Nucleus accumbens (tissue), 56 donors: Measurements from ENCODE around the gene FBXW8.

Experiments
- DNase-seq, 56 donors: peaks; one replicate each; lab custom pipeline; 2025; lab: John Stamatoyannopoulos, UW

FBXW8 gene

DNA sequence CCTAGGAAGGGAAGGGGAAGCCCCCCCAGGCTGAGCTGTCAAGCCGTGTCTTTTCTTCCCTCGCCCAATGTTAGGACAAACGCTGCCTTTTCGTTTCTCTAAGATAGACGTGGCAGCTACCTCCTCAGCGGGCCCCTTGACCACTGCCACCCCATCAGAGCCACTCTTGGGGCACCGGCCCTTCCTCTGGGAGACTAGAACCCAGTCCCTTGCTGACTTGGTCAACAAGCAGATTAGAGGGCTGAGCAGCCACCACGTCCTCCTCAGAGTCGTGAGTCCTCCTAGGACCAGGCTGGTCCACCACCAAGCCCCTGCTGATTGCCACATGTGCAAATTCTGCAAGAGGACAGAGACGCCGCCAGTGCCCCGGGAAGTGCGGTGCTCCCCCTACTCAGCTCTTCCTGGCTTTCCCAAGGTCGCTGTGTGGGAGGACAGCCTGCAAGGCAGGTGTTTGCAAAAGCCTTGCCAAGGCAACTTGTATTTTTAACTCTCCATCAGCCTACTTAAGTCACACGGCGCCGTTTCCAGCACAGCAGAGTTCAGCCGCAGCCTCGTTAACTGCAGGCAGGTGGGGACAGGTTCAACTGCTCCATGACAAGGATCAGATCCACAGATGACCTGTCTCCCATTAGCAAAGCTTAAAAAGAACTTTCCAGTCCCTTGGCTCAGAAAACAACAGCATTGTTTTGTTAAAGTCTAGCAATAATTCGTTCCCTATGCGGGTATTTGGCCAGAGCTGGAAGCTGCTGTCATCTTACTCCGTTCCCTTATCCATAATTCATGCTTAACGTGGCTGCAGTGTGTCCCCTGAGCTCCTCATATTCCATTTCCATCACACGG, 122.9 kb downstream of the FBXW8 start:
- DNase-seq: peak in 21 of 56 donors; percentile 7 to 73 (median 38)

DNA sequence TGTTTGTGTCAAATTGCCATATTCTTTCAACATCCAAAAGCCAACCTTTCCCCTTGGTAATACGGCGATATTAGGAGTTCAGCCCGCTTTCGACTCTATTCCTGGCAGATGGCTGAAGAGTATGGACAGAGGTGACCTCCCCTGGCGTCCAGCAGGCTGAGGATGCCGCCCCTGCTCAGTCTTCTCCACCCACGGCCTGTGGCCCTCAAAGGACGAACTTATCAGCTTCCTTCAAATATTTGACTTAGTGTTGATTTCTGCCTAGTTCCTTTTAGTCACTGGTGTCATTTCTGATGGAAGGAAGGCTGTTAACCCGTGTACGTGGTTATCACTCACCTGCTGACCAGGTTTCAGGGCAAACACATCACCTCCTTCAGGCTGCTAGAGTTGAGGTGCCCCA, 123.5 kb downstream of the FBXW8 start:
- no peak for DNase-seq

DNA sequence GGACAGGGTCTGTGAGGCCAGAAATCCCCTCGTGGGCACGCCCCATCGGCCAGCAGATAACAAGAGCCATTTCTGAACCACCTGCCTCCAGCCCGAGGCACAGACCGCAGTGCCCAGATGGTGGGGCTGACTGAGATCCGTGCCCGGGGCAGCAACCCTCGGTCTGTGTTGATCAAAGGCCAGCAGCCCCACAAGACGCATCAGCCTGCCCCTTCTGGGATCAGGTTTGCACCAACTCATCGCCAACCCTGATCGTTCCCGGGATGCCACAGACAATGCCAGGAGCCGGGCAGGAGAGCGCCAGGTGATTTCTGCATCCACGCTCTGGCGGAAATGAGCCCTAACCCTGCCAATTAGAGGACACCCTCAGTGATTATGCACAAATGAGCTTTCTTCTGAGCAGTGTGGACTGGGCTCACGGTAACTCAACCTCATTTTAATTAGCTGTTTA, 124.0 kb downstream of the FBXW8 start:
- DNase-seq: no peak

DNA sequence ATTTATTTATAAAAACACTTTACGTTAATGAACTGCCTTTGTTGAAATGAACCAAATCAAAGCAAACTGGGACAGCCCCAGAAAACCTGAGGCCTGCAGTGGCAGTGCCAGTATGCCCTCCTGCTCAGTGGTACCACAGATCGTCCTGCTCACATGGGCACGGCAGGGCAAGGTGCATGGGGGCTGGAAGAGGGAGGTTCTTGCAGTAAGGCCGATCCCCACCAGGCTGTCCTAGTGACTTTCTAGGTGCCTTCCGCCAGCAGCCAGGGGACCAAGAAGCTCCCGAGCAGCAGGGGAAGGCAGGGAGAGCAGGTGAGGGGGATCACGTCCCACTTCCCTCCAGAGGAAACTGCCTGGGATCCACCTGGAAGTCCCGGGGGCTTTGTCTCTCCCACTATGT, 124.5 kb downstream of the FBXW8 start:
- DNase-seq: no peak

DNA sequence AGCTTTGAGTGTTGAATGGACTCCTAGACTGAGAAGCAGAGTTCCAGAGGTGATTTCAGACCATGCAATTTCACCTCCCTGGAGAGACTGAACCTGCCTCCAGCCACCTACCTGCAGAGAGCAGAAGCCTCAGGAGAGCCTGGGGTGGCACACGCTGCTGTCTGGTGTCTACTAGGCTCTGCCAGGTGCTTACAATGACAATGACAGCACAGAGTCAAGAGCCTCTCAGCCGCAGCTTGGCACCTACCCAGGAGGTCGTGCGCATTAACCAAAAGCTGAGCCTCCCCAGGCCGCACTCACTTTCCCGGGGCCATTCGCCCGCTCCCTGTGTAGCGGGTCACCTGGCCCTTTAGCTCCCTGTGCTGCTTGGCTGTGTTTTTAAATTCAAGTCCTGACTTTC, 125.3 kb downstream of the FBXW8 start:
- DNase-seq: no peak

DNA sequence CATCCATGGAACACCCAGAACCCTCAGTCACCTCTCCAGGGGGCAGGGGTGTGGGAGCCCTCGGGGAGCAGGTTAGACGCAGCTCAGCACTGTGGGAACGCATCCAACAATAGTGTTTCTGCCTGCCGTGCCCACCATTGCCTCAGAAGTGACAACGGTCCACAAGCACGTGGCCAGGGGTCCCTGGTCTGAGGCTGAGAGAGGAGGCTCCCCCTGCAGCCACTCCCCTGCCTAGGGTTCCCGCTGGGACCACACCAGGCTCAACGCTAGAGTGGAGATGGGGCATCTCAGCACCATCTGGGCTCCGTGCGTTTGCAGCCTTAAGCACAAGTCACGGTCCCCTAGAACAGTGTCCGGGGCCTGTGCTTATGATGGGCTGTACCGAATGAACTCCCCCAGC, 125.8 kb downstream of the FBXW8 start:
- no peak for DNase-seq

DNA sequence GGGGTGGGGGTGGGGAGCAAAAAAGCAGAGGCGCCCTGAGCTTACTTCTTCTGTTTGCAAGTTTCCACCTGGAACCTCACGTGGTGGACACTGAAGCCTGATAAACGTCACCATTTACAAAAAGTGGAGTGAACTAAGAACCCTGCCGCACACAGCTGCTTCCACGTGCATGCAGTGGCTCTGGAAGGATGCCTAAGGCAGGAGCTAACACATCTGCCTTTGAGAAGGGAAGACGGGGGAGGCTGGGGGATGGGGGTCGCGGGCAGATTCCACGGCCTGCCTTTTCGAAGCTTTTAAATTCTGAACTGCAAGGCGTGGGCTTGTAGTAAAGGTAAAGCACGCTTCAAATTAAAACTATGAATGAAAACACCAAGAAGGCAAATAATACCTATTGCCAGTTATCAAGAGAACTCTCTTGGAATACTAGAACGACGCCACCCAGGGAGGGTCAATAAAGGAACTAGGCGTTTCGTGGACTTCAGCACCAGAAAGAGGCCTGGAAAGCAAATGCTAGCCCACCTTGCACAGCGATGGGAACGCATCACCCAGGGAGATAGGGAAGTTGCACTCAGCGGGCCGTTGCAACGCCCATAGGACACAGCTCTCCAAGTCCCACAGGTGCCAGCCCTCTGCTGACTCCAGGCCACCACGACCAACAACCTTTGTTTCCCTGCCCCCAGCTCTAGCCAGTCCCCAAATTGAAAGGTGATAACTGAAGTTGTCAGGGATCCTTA, 126.7 kb downstream of the FBXW8 start:
- DNase-seq: peak in 17 of 56 donors; percentile 17 to 70 (median 35)

DNA sequence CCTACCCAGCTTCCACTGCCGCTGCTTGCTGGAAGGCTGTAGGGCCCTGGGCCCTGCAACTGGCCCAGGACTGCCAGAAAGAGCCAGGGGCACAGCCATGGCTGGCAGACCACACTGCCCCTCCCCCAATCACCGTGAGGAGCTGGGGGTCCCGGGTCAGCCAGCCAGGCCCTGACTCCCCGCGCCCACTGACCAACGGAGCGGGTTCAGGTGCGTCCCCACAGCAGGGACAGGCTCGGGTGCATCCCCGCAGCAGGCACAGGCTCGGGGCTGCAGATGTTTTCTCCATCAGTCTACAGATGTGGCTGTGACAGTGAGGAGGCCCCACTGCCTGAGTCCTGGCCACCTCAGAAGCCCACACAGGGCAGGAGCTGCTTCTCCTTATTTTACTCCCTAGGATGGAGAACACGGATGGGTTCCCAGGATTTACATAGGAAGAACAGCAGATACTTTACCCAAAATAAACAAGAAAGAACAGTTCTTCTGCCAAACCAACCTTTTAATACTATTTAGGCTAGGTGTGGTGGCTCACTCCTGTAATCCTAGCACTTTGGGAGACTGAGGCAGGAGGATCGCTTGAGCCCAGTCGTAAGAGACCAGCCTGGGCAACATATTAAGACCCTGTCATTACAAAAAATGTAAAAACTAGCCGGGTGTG, 127.4 kb downstream of the FBXW8 start:
- DNase-seq: no peak

DNA sequence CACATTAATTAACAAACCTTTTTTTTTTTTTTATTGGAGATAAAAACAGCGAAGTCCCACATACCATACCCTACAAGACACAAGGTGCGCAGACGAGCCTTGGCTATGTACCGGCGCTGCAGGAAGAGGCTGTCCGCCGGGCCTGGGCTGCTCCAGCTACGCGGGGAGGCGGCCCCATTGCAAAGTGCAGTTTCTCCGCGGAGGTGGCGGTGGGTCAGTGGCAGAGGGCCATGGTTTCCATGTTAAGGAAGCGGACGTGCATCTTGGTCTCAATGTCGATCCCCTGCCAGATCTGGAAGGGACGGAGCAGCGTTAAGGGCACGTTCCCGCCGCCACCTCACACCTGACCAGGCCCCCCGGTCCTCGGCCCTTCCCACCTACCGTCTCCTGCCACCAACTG, 128.2 kb downstream of the FBXW8 start:
- no peak for DNase-seq

DNA sequence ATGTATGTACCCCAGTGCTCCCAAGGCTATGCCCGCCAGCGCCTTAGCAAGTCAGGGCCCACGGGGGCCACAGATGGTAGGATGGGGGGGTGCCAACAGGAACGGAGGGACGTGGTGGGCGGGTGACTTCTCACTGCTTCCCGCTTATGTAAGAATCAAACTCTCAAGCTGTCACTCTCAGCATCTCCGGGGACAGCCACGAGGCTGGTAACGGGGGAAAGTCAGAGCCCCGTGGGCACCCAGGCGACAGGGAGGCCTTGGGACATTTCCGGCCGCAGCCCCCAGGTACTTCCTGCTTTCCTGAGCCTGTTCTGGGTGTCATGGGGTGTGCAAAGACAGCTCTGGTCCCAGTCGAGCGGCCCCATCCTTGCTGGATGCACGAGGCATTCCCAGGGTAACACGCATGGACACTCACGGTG, 129.2 kb downstream of the FBXW8 start:
- DNase-seq: peak in 16 of 56 donors; percentile 11 to 53 (median 36)

DNA sequence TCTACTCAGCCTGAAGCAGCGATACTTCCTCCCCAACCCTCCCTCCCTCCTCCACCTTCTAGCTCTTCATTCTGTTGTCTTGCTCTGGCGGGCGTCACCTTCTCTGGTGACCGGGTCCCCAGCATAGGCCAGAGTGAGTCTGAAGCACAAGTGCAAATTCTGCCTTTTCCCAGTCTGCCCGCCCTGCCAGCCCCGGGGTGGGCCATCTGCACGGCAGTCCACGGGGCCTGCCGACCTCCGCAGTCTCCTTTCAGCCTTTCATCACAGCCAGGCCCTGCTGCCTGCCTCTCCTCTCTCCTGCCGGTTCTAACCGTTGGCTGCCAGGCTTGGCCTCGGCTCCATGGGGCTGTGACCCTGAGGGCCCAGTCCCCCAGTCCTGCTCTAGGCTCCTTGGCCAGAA, 129.7 kb downstream of the FBXW8 start:
- peak in 1 of 56 donors; percentile 32 for DNase-seq

DNA sequence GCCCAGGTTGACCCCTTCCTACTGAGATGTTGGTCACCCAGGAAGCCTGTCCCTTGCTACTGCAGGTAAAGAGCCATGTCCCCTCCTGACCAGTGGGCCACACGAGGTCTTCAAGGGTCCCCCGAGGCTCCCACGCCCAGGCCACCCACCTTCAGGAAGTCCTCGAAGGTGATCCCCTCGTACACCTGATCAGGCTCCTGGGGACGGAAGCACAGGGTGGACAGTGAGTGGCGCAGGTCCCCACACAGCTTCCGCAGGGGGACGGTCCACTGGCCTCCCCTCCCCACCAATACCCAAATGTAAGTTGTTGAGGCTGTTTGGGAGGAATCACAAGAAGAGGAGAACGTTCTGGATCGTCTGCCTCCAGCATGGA, 131.0 kb downstream of the FBXW8 start:
- no peak for DNase-seq

DNA sequence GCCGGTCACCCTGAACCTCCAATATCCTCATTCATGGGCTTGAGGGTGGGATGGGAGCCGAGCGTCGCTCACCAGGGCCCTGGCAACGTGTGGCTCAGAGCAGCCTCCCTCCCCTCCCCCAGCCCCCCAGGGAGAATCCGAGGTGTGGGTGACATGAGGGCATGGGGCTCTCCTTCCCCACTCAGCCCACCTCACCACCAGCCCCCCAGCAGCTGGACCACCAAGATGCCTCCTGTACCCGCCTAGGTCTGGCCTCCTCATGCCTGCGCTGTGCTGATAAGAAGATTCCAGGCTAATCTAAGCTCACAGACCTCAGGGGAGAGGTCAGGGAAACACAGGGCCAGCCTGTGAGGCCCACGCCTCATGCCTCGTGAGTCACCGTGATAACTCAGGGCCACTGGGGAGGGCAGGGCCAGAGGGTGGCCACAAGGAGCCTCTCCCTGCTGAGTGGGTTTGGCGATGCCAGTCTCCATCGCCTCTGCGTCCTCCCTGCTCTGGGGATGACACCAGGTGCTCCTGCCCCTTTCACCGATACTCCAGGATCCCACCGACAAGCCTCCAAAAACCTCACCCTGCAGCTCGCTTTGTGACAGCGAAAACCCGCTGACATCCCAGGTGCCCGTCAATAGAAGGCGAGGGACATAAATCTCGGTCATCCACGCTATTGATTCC, 131.6 kb downstream of the FBXW8 start:
- DNase-seq: no peak

DNA sequence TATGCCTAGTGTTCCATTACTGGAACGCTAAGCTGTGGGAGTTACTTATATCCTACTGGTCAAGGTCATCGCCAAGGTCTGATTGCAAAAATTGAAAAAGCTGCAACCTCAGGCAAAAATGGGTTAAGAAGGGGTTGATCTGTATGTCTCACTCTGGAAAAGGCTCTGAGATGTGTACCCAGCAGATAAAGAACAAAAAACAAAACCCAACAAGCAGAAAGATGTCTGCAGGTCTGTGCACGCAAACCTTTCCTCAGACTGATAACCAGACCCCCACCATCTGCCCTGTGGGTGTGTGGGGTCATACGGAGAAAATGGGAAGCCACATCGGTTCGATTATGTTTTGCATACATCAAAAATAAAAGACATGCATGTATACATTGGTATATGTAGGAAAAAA, 132.1 kb downstream of the FBXW8 start:
- no peak for DNase-seq

DNA sequence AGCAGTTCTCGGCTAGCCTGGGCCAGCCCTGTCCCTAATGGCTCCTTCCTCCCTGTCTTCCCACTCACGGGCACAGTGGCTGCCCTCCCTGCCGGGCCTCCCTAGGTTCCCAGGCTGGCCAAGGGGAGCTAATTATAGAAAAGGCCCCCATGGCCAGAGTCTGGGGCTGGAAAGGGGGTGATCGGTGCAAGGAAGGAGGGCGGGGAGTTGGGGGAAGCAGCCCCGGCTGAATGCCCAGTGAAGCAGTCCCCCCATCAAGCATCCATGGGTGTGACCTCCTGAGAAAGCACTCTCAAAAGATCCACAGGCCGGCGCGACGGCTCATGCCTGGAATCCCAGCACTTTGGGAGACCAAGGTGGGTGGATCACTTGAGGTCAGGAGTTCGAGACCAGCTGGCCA, 133.6 kb downstream of the FBXW8 start:
- no peak for DNase-seq

DNA sequence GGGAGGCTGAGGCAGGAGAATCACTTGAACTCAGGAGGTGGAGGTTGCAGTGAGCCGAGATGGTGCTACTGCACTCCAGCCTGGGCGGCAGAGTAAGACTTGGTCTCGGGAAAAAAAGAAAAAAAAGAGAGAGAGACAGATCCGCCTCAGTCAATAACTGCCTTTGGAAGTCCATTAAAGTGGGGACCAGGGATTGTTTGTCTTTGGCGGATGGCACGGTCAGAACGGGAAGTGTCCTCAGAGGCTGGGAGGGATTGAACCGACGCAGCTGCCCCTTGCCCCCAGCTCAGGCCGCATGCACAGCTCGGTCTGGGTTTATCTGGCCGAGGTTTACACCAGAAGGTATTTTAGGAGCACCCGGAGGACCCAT, 134.0 kb downstream of the FBXW8 start:
- no peak for DNase-seq

DNA sequence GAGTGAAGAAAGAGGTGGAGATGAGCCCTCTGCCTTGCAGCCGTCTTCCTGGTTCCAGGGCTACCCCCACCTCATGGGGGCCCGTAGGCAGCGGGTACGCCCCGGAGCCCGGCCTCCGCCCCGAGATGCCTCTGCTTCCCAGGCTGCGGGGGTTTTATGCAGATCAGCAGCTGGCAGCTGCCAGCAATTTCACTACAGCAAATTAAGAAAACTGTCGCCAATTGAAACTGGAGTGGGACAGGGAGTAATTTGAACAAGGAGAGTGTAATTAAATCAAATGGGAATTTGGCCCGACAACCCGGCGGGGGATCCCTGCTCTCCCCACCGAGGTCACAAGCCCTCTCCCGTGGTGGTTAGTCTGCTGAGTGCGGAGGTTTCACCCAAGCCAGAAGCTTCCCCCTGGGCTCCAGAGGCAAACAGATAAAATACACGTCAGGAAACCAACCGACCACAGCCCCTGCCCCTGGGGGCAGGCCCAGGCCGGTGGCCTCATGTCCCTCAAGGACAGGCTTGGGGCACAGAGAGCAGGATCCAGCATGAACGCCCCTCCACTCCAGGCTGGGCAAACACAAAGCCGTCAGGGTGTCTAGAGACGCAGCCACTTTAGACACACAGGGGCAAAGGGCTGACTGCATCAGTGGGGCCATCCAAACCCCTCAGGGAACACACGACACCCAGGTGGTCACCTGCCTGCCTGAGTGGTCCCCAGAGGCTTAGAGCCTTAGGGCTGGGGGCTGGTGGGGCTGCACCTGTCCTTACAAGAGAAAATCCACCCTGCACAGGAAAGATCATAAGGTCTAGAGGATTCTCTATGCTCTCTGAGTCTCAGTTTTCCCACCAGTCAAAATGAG, 134.6 kb downstream of the FBXW8 start:
- DNase-seq: peak in 30 of 56 donors; percentile 9 to 72 (median 37)

DNA sequence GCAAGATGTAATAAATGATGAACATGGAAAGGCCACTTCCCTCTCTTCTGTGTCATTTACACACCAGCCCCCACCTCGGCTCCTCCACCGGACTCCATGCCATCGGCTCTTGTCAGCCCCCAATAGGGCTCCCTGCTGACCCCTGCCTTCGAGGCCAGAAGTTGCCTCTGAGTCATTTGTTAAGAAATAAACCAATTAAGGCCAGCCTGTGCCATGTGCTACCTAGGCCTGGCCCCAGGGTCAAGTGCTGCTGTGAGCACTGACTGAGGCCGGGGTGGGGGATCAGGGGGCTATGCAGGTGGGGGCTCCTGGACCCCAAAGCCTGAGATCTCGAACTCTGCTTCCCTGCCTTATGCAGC, 135.2 kb downstream of the FBXW8 start:
- no peak for DNase-seq

DNA sequence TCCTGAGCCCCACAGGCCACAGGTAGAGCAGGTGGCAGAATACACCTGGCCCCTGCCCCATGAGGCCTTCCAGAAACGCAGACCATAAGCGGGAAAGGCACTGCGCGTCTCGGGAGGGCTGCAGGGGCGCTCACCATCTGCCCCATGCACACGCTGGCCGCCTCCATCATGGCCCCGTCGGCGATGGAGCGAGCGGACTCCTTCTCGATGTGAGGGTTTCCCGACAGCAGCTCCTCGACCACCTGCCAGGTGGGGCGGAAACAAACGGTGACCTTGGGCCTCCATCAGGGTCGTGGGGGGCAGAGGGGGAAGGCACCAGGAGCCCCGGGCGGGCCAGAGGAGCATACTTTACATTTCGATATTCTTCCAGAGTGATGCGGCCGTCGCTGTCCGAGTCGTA, 135.7 kb downstream of the FBXW8 start:
- DNase-seq: no peak
